Measurements from ENCODE around the gene CAMK2G.

- TF ChIP-seq CTCF (IDR thresholded peaks at IDR 0.05) (no peak), EZH2 (IDR thresholded peaks at IDR 0.05) (no peak), EZH2phosphoT487 (IDR thresholded peaks at IDR 0.05) (no peak)
Observed at GRCh38 chr10:73917566-73918305, 43.4 kb upstream of the CAMK2G start.

All from neural progenitor cell (in vitro differentiated cells).